IPS-15b (cell line): ENCODE measurements around the gene STC2.

Source experiments
- H3K27me3 ChIP-seq: one replicate; pipeline ENCODE4 v1.6.1; 2013; ENCODE audit warnings: low read length; ENCODE audit not compliant: control insufficient read depth, insufficient read depth
- H3K36me3 ChIP-seq: one replicate; pipeline ENCODE4 v1.6.1; 2013; ENCODE audit warnings: low read length; ENCODE audit not compliant: control insufficient read depth, insufficient read depth
- H3K4me1 ChIP-seq: one replicate; pipeline ENCODE4 v1.6.1; 2013; ENCODE audit warnings: mild to moderate bottlenecking, low read length; ENCODE audit not compliant: control insufficient read depth, insufficient read depth
- H3K4me3 ChIP-seq: one replicate; pipeline ENCODE4 v1.5.1; 2013; ENCODE audit warnings: low read depth, low read length
- H3K9ac ChIP-seq: one replicate; pipeline ENCODE4 v1.6.1; 2013; ENCODE audit warnings: low read depth, mild to moderate bottlenecking, low read length
- H3K9me3 ChIP-seq: one replicate; pipeline ENCODE4 v1.6.1; 2013; ENCODE audit warnings: mild to moderate bottlenecking, low read length; ENCODE audit not compliant: control insufficient read depth, insufficient read depth

The STC2 gene

DNA sequence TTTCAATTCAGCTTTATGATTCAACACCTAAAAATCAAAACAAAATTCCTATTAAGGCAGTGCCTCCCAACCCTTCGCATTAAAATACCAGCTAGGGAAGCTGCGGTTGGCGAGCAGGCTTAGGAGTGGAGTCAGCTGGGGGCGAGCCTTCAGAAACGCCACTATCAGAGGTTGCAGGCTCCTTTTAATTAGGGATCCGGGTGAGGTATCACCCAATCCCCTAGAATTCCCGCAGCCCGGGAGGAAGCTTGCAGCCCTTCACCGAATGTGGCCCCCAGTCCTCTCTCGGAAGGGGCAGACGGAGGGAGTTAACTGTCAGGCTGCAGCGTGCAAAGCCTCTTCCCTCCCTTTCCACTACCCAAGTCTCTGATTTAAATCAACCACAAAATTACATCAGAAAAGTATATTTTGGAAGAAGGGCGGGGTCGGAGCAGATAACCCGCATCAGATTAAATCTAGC lies 1.7 kb downstream of the STC2 start:
- H3K27me3 ChIP-seq = peaks cover 19% of the 10 kb centered on the region
- peaks cover 34% of the 10 kb centered on the region for H3K36me3 ChIP-seq
- peak overlapping the region; percentile 81 for H3K4me3 ChIP-seq
- H3K4me1 ChIP-seq = peaks cover 9% of the 10 kb centered on the region
- peak overlapping the region; percentile 37 for H3K9ac ChIP-seq
- no peaks in the 10 kb centered on the region for H3K9me3 ChIP-seq

GRCh38 chr5:173325091-173325698 lies 3.0 kb downstream of the STC2 start:
- H3K4me1 ChIP-seq = peaks cover 1% of the 10 kb centered on the region
- H3K27me3 ChIP-seq = peaks cover 10% of the 10 kb centered on the region
- no peaks in the 10 kb centered on the region for H3K9me3 ChIP-seq
- no peak overlapping the region for H3K9ac ChIP-seq
- peaks cover 46% of the 10 kb centered on the region for H3K36me3 ChIP-seq
- H3K4me3 ChIP-seq = peak overlapping the region; percentile 81

- H3K9me3 ChIP-seq = no peaks in the 10 kb centered on the region
- H3K4me1 ChIP-seq = no peaks in the 10 kb centered on the region
- H3K36me3 ChIP-seq = peaks cover 55% of the 10 kb centered on the region
- H3K9ac ChIP-seq = no peak overlapping the region
- H3K27me3 ChIP-seq = peaks cover 10% of the 10 kb centered on the region
- H3K4me3 ChIP-seq = no peak overlapping the region
These were observed 3.9 kb downstream of the STC2 start for GRCh38 chr5:173324115-173325001.

DNA sequence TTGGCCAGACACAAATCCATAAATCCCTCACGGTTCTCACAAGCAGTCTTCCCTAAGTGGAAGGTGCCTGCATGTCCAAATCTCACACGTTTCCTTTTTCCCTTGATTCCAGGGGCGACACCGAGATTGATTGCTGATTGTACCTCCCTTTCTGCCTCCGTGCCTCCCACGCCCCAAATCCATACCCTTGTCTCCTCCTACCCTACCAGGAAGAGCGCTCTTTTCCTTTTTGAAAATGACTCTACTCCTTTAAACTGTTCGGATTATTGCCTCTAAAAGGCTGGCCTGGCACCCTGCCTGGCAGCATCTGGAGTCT lies 4.5 kb downstream of the STC2 start:
- Histone ChIP-seq H3K36me3 (peaks cover 61% of the 10 kb centered on the region), H3K9ac (no peak overlapping the region), H3K27me3 (peaks cover 10% of the 10 kb centered on the region), H3K4me3 (no peak overlapping the region), H3K9me3 (no peaks in the 10 kb centered on the region), H3K4me1 (no peaks in the 10 kb centered on the region)

DNA sequence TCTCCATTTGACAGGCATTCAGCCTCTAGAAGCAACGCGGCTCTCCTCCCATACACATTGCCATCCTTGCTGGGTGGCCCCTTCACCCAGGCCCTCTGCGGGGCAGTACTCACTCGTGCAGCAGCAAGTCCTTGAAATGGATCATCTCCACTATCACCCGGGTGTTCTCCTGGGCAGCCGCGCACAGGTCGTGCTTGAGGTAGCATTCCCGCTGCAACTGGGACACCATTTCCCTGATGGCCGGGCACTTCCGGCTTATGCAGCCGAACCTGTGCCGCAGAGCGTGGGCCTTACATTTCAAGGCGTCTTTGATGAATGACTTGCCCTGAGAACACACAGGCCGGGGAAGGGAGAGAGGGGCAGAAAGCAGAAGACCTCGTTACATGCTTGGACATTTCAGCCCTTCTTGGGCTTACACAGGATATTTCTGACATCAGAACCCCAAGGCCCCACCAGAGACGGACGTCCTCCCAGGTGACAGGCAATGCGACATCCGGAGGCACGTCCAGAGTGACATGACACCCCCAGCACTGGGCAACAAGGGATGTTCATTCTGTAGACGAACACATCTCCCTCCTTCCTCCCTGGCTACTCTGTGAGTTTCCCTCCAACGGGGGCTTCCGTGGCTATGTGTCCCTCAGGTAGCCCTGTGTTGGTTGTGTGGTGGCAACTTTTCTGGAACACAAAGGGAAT lies 5.0 kb downstream of the STC2 start:
- Histone ChIP-seq H3K27me3 (peaks cover 10% of the 10 kb centered on the region), H3K36me3 (peaks cover 65% of the 10 kb centered on the region), H3K4me3 (no peak overlapping the region), H3K9me3 (no peaks in the 10 kb centered on the region), H3K4me1 (no peaks in the 10 kb centered on the region), H3K9ac (no peak overlapping the region)

GRCh38 chr5:173321886-173322285 lies 6.3 kb downstream of the STC2 start:
- no peak overlapping the region for H3K9ac ChIP-seq
- no peaks in the 10 kb centered on the region for H3K9me3 ChIP-seq
- H3K4me1 ChIP-seq = no peaks in the 10 kb centered on the region
- H3K36me3 ChIP-seq = peaks cover 76% of the 10 kb centered on the region
- no peak overlapping the region for H3K4me3 ChIP-seq
- peaks cover 7% of the 10 kb centered on the region for H3K27me3 ChIP-seq

GRCh38 chr5:173320259-173320658 lies 8.0 kb downstream of the STC2 start:
- H3K36me3 ChIP-seq = peaks cover 70% of the 10 kb centered on the region
- no peak overlapping the region for H3K9ac ChIP-seq
- peaks cover 10% of the 10 kb centered on the region for H3K4me1 ChIP-seq
- no peaks in the 10 kb centered on the region for H3K27me3 ChIP-seq
- no peak overlapping the region for H3K4me3 ChIP-seq
- no peaks in the 10 kb centered on the region for H3K9me3 ChIP-seq

DNA sequence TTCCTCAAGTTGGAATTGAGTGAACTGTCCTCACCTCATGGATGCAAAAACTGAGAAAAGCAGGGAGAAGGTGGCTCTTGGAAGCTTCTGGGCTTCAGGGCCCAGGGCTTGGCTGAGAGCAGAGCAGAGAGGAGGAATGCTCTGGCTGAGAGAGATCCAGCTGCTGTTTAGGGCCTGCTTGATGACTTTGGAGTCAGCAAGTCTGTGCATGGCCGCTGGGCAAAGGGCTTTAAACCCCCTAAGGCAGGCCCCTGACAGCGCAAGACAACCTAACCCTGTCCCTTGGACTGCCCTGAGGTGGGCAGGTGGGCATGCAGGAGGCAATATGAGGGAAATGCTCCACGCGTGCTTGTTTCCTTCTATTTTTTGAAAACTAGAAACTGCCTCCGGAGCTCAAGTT lies 8.6 kb downstream of the STC2 start:
- H3K4me1 ChIP-seq = peaks cover 11% of the 10 kb centered on the region
- no peak overlapping the region for H3K9ac ChIP-seq
- H3K4me3 ChIP-seq = no peak overlapping the region
- no peaks in the 10 kb centered on the region for H3K27me3 ChIP-seq
- peaks cover 64% of the 10 kb centered on the region for H3K36me3 ChIP-seq
- H3K9me3 ChIP-seq = no peaks in the 10 kb centered on the region

DNA sequence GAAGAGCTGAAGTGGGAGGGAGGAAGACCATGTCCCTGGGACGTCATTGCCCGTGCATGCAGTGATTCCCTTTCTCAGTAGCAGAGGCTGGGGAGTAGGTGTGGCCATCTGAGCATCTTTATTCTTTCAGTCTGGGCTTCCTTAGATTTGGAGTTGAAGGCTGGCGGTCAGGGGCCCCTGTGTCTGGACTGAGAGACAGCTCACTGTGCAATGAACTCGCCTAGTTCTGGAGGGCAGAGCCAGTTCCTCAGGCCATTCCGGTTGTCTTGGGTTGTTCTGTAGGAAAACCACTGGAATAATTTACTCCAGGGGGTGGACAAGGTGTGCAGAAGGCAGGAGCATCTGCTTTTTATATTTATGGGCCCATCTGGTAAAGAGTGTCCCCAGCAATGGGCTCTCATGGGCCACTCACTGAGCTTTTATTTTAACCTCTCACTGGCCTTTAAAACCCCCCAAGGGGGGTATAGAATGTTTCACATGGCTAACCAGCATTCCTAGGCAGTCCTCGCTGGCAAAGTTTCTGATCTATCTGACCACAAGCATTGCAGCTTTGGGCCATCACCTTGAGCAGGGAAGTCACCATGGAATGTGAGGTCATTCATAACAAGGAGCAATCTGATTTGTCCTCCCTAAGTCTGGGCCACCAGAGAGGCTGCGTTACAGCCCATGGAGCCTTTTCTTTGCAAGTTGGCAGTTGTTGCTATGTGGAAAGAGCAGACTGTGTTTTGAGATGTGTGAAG lies 9.2 kb downstream of the STC2 start:
- peaks cover 60% of the 10 kb centered on the region for H3K36me3 ChIP-seq
- H3K9ac ChIP-seq = no peak overlapping the region
- H3K27me3 ChIP-seq = no peaks in the 10 kb centered on the region
- H3K4me1 ChIP-seq = peaks cover 11% of the 10 kb centered on the region
- no peaks in the 10 kb centered on the region for H3K9me3 ChIP-seq
- no peak overlapping the region for H3K4me3 ChIP-seq

DNA sequence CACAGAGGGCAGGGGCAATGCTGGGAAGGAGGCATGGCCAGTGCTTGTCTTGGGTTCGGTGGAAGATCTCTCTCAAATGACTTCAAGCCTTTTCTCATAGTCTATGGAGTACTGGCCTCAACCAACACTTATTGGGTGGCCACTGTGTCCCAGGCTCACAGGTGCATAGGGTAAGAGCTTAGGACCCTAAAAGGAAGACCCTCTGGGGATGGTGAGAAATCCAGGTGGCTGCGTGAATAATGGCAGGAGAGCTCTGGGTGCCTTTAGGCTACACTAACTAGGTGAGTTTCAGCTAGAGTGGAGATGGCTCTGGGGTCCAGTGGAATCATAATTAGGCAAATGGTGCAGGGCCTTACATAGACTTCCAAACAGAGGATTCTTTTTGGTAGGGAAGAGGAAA lies 9.9 kb downstream of the STC2 start:
- Histone ChIP-seq H3K9ac (no peak overlapping the region), H3K9me3 (no peaks in the 10 kb centered on the region), H3K27me3 (no peaks in the 10 kb centered on the region), H3K4me3 (no peak overlapping the region), H3K36me3 (peaks cover 53% of the 10 kb centered on the region), H3K4me1 (peaks cover 11% of the 10 kb centered on the region)

GRCh38 chr5:173317852-173318251 lies 10.4 kb downstream of the STC2 start:
- Histone ChIP-seq H3K27me3 (no peaks in the 10 kb centered on the region), H3K9ac (no peak overlapping the region), H3K9me3 (no peaks in the 10 kb centered on the region), H3K4me1 (peaks cover 11% of the 10 kb centered on the region), H3K4me3 (no peak overlapping the region), H3K36me3 (peaks cover 48% of the 10 kb centered on the region)
